Liver (tissue), 3 donors: Measurements from ENCODE around the gene IQCK.

Experiments used
- ATF3 ChIP-seq: IDR thresholded peaks from 2 replicates; pipeline ENCODE4 v1.6.1; 2016; ENCODE audit warnings: antibody characterized with exemption
- CTCF ChIP-seq: fragments of 150-350 bp; IDR thresholded peaks from 2 replicates; pipeline ENCODE4 v1.5.1; 2017; ENCODE audit warnings: improper control_type of control experiment, low read depth, low read length; ENCODE audit not compliant: missing input control
- EGR1 ChIP-seq, 2 donors: IDR thresholded peaks; 2 replicates each; pipeline ENCODE4 v1.6.1; 2016 to 2018; ENCODE audit warnings: antibody characterized with exemption in 2 of 2, low read depth in 2 of 2
- GABPA ChIP-seq, 2 donors: IDR thresholded peaks in 1 of 2; conservative IDR thresholded peaks in 1 of 2; 2 replicates each; pipeline ENCODE4 v1.6.1; 2016; ENCODE audit warnings: antibody characterized with exemption in 2 of 2, mild to moderate bottlenecking in 1 of 2, moderate library complexity in 1 of 2
- MAX ChIP-seq: IDR thresholded peaks from 2 replicates; pipeline ENCODE4 v1.6.1; 2016; ENCODE audit warnings: antibody characterized with exemption
- RAD21 ChIP-seq, 2 donors: IDR thresholded peaks; 2 replicates each; pipeline ENCODE4 v1.6.1; 2016; ENCODE audit warnings: antibody characterized with exemption in 2 of 2, mild to moderate bottlenecking in 2 of 2
- REST ChIP-seq: IDR thresholded peaks from 2 replicates; pipeline ENCODE4 v1.6.1; 2016; ENCODE audit warnings: antibody characterized with exemption, mild to moderate bottlenecking
- TAF1 ChIP-seq: conservative IDR thresholded peaks from 2 replicates; pipeline ENCODE4 v1.6.1; 2016; ENCODE audit warnings: antibody characterized with exemption, mild to moderate bottlenecking
- YY1 ChIP-seq: IDR thresholded peaks from 2 replicates; pipeline ENCODE4 v1.6.1; 2016; ENCODE audit warnings: antibody characterized with exemption, mild to moderate bottlenecking
- donor health status: healthy.
- donor health status: healthy.

GRCh38 chr16:19874851-19875546, 156.9 kb downstream of the IQCK start:
- TF ChIP-seq CTCF: no peak
- TF ChIP-seq MAX: no peak
- no peak for TF ChIP-seq GABPA (IDR thresholded peaks at IDR 0.05 in 1 of 2, conservative IDR thresholded peaks at IDR 0.05 in 1 of 2)
- no peak for TF ChIP-seq REST
- no peak for TF ChIP-seq RAD21 (IDR thresholded peaks at IDR 0.05)
- no peak for TF ChIP-seq TAF1
- no peak for TF ChIP-seq YY1
- TF ChIP-seq ATF3: no peak
- TF ChIP-seq EGR1 (IDR thresholded peaks at IDR 0.05; ENCODE audit: low read depth in 2 of 2): no peak
